Stimulated activated CD4-positive, alpha-beta T cell treated with anti-CD3 and anti-CD28 coated beads, Interleukin-2, amount 100 ng/mL, for 24 hours (primary cell): ENCODE measurements around the gene KIAA0825.
"Not testable (repeated sequence)": the region's sequence is repeated elsewhere in the genome, so short reads cannot be mapped to it uniquely, and the experiment has no call there.

ENCODE experiments used
- DNase-seq, 2 donors: peaks; one replicate each; pipeline ENCODE4 v3.0.0-alpha.2; 2020

The KIAA0825 gene

DNA sequence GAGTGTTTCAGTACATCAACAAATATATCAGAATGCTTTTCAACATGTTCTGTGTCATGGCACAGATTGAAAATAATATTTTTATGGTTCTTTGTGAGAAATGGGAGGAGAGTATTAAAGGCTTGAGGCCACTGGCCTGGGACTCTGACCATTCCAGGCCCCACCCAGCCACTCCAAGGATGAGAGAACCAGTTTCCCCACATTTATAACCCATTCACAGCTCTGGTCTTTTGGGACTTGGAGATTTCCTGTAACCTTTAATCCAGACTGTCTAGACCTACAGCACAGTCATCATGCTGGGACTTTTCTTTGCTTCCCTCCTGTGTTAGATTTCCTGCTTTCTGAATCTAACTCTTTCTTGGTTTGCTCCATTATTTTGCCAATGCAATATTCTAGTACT, 389.6 kb downstream of the KIAA0825 start:
- DNase-seq, result no peak

DNA sequence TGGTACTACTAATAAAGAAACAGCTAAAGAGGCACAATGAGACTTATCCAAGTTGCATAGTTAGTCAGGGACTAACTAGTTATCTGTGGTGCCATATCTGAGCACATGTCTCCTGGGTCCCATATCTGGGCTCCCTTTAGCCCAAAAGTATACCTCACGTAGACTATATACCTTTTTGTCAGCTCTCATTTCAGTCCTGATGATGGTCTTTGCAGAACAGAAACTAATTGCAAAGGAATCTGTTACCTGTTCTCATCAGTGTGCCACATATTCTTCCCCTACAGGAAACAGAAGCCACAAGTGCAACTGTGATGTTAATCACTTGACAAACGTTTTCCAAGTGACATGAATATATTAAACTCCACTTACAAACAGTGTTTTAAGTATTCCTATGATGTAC, 395.2 kb downstream of the KIAA0825 start:
- no peak for DNase-seq

GRCh38 chr5:94218374-94218773, 400.0 kb downstream of the KIAA0825 start:
- DNase-seq, result no peak

DNA sequence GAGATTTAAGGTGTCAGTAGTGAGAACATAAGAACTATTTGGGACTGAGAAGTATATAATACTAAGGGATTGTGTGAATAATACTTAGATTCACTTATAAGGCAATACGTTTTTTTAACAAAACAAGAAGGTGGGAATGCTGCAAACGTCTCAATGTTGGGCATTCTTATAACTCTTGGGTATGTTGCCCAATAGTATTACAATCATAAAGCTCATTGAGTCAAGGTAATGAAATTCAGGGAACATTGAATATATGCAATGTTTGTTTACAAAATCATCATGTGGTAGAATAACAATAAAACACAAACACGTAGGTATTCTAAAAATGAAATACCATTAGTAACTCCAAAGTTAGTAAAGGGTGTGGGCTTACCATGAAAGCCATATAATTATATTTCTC, 400.7 kb downstream of the KIAA0825 start:
- DNase-seq, result no peak

DNA sequence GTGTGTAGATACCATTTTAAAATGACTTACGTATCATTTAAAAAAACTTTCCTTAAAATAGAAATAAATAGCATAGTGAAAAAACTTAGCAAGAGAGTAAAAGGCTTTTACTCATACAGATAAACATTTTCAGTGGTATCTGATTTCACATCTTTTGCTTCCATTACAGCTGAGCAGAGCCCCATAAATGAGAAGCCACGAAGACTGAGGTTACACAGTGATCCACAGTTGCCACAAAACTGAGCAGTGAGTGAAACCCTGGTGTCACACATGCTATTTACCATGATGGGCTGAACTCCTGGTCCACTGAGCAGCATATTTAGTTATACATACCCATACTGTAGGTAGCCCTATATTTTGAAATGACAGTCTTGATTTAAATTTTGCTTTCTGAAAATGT, 401.2 kb downstream of the KIAA0825 start:
- DNase-seq, result no peak

DNA sequence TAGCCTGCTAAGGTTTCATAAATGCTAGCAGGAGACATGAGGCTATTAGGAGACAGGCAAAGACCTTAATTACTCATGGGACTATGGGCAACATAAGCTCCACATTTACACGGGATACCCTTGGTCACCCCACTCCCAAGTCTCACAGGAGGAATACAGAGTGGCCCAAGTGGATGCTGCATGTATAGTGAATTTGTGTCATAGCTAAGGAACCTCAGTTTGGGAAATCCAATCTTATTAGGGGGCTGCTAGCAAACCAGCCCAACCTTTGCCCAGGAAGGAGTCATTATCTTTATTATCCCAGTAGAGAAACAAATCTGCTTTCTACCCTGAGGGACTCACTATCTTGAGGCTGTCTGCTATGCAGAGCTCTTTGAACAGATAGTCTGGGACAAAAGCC, 405.9 kb downstream of the KIAA0825 start:
- DNase-seq, result no peak

DNA sequence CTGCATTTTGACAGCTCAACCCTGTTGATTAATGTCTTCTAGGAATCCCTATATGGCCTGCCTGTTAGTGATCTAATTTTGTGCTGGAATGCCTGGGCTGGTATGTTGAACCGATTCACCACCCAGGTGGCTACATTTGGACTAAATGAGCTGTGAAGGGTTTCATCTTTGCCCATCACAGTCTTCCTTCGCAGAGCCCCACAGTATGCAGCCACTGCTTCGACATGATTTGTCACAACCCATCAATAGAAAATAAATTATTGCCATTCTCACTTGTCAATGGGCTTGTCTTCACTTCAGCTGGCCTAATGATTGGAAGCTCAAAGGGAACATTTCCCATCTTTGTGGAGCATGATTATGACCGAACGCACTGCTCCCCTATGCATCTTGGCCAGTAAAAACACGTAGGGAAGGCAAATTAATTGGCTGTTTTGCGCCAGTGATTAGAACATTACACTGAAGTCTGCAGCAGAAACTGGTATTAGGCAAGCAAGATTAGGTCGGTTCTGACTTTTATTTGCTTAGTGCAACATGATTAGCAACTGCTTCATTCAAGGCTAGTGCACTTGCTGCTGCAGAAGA, 408.5 kb downstream of the KIAA0825 start:
- DNase-seq, result no peak

GRCh38 chr5:94209272-94209671, 409.1 kb downstream of the KIAA0825 start:
- no peak for DNase-seq

DNA sequence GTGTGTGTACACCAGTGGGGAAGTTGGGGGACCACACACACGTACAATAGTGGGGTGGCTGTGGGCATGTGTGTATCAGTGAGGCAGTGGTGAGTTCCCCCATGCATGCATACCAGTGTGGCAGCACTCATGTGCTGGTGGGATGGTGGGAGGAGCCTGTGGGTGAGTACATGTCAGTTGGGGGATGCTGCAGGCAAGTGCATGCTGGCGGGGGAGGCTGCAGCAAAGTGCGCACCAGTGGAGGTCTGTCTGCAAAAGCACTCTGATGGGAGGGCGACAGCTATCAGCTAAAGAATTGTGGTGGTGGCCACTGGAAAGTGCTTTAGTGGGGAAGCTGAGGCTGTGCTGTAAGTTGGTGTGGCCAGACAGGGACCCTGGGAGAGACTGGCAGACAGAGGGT, 418.8 kb downstream of the KIAA0825 start:
- DNase-seq, result no peak

DNA sequence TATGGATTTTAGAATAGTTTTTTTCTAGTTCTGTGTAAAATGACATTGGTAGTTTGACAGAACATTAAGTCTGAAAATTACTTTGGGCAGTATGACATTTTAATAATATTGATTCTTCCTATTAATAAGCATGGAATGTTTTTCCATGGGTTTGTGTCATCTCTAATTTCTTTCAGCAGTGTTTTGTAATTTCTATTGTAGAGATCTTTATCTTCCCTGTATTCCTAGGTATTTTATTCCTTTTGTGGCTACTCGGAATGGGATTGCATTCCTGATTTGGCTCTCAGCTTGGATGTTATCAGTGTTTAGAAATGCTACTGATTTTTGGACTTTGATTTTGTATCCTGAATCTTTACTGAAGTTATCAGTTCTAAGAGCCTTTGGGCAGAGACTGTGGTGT, 420.4 kb downstream of the KIAA0825 start:
- no peak for DNase-seq

GRCh38 chr5:94196953-94197352, 421.5 kb downstream of the KIAA0825 start:
- DNase-seq, result no peak

- no peak for DNase-seq
These were observed 425.6 kb downstream of the KIAA0825 start for GRCh38 chr5:94192658-94193391.

GRCh38 chr5:94191604-94192003, 426.8 kb downstream of the KIAA0825 start:
- DNase-seq, result no peak

- no peak for DNase-seq
These were observed 429.7 kb downstream of the KIAA0825 start for GRCh38 chr5:94188725-94189124.

GRCh38 chr5:94184870-94185269, 433.5 kb downstream of the KIAA0825 start:
- no peak for DNase-seq

DNA sequence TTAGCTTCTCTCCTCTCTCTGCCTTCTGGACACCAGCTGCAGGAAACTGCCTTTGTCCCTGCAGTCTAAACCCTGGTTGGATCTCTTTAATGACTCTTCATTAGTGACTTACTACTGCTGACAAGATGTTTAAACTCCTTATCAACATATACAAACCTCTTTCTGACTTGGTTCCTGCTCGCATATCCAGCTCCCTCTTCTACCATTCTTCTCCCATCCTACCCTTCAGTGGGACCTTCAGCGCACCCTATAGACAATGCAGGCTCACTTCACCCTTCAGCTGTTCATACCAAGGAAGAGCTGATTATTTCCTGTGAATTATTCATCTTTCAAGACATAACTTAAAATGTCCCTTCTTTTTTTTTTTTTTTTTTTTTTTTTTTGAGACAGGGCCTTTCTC, 436.5 kb downstream of the KIAA0825 start:
- no peak for DNase-seq

- no peak for DNase-seq
These were observed 437.6 kb downstream of the KIAA0825 start for GRCh38 chr5:94180761-94181160.

GRCh38 chr5:94175912-94176311, 442.5 kb downstream of the KIAA0825 start:
- no peak for DNase-seq

- no peak for DNase-seq
These were observed 443.5 kb downstream of the KIAA0825 start for GRCh38 chr5:94174748-94175411.

- DNase-seq, result no peak
These were observed 445.3 kb downstream of the KIAA0825 start for GRCh38 chr5:94173100-94173499.

DNA sequence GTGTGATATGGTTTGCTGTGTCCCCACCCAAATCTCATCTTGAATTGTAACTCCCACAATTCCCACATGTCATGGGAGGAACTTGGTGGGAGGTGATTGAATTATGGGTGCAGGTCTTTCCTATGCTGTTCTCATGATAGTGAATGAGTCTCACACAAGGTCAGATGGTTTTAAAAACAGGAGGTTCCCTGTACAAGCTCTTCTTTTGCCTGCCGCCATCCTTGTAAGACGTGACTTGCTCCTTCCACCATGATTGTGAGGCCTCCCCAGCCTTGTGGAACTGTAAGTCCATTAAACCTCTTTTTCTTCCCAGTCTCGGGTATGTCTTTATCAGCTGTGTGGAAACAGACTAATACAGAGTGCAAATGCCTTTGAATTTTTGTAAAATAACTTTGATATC, 447.3 kb downstream of the KIAA0825 start:
- DNase-seq, result not testable (repeated sequence)

GRCh38 chr5:94170158-94170557, 448.2 kb downstream of the KIAA0825 start:
- not testable (repeated sequence) for DNase-seq

DNA sequence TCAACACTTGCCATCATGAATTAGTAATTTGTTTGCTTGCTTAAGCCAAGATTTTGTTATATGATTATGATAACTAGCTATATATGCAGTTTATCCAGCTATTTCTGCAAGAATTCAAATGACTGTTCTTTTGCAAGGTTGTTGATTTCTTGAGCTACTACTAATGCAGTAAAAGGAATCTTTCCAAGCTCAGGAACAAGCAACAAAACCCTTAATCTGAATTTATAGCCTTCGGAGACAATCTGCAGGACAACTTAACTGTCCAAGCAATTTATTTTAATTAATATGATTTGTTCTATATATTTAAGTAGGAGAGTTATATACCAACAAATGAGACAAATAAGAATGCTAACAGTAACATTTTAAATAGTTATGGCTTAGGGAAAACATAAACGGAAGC, 450.3 kb downstream of the KIAA0825 start:
- DNase-seq, result no peak

GRCh38 chr5:94161801-94162200, 456.6 kb downstream of the KIAA0825 start:
- no peak for DNase-seq
